CD4-positive, alpha-beta T cell treated with Interleukin-17A for 1 hour (primary cell): Measurements from ENCODE around the gene NUDC.
"Not testable (repeated sequence)": the region's sequence is repeated elsewhere in the genome, so short reads cannot be mapped to it uniquely, and the experiment has no call there.

Experiments used
- DNase-seq: peaks from one replicate; pipeline ENCODE4 v3.0.0-alpha.2; 2020

The NUDC gene

DNA sequence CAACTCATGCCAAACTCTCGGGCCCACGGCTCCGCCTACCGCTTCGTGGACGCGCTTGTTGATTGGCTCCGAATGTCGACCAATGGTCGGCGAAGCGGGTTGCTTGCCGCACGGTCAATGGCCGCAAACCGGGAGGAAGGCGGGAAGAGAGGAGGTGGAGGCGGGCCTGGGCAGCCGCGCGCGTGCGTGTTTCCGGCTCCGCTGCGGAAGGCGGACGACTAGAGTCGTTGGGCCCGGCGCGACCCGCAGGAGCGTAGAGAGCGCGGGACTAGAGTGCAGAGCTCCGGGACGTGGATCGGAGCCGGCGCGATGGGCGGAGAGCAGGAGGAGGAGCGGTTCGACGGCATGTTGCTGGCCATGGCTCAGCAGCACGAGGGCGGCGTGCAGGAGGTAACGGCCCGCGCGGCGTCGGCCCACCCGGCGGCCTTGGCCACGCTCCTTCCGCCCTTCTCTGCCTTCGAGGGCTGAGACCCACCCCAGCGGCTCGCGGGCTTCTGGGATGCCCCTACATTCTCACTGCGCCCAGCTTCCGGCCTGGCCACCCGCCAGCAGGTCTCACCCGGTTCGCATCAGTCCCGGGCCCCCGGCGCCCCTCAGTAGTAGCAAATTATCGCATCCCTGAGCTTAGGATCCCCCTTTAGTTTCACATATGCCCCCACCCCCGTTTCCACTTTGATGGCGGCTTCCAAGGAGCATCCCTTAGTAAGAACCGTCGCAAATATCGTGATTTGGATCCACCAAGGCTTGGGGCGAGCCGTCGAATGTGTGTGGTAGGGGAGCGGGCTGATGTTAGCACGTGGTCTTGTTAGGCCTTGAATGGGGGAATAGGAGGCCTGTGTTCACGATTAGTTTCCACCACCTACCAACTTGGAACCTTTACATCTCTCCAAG lies at the start of gene NUDC:
Gene NUDC (plus strand): TSS at position 204 of the 891 bp plus-strand sequence. CDS start 106 bp downstream, at position 310.
- DNase-seq = peak; percentile 97

DNA sequence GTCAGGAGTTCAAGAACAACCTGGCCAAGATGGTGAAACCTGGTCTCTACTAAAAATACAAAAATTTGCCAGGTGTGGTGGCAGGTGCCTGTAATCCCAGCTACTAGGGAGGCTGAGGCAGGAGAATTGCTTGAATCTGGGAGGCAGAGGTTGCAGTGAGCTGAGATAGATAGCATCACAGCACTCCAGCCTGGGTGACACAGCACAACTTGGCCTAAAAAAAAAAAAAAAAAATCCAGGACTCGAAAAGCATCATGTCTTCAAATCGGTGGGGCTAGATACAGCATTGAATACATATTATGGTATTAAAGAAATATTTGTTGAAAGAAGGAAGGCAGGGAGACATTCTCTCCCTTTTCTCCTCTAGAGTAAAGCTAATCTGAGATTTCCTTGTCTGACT lies 48.4 kb upstream of the NUDC start:
- not testable (repeated sequence) for DNase-seq

DNA sequence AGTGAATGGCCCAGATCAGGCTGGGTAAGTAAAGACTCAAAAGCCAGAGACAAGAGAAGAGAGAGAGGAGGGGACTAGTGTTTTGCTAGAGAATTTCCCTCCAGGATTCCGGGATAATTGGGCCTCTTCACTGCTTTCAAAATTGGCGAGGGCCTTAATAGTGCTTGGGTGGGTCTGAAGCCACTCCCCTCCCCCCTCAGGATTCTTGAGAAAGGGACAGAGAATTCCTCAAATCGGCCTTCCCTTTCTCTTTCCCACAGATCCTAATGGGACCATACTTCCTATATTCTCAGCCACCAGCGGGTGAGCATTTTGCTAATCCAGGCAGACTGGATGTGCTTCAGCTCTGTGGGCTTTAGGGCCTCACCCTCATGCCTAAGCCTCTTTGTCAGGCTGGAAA lies 46.6 kb upstream of the NUDC start:
- DNase-seq = no peak

DNA sequence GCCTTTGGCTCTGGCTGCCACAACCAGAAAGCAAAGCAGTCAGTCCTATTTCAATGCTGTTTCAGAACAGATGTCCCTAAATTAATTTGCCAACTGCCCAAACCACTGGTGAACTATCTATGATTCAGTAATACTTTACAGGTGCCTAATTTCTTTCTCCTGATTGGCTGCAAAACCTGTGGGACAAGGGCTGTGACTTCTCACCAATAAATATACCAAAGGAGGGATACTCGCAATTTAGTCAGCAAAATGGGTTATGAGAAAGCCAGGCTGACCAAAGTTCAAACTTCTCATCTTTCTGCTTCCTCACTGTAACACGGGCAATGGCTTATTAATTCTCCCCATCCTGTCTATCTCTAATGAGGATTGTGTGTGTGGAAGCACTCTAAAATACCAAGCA lies 44.2 kb upstream of the NUDC start:
- no peak for DNase-seq

DNA sequence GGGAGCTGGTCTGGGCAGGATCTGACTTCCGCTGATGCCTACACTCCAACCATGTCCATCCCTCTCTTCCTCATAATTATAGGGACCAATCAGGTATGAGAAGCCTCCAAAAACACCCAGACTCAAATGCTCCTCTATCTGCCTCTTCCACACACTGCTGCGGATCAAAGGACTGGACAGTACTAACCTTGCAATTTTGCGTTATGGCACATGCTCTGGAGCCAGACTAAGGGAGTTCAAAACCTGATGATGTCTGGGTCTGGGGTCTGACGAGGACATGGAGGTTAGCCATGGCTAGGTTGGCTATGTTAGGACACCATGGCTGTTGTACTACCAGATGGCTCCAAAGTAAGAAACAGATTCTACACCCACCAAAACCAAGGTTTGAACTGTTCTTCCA lies 41.8 kb upstream of the NUDC start:
- DNase-seq = no peak

DNA sequence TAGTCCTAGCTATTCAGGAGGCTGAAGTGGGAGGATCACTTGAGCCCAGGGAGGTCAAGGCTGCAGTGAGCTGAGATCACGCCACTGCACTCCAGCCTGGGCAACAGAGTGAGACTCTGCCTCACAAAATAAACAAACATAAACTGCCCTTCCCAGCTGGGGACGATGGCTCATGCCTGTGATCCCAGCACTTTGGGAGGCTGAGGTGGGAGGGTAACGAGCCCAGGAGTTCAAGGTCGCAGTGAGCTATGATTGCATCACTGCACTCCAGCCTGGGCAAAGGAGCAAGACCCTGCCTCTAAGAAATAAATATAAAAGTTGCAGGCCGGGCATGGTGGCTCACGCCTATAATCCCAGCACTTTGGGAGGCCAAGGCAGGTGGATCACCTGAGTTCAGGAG lies 39.9 kb upstream of the NUDC start:
- DNase-seq = not testable (repeated sequence)

DNA sequence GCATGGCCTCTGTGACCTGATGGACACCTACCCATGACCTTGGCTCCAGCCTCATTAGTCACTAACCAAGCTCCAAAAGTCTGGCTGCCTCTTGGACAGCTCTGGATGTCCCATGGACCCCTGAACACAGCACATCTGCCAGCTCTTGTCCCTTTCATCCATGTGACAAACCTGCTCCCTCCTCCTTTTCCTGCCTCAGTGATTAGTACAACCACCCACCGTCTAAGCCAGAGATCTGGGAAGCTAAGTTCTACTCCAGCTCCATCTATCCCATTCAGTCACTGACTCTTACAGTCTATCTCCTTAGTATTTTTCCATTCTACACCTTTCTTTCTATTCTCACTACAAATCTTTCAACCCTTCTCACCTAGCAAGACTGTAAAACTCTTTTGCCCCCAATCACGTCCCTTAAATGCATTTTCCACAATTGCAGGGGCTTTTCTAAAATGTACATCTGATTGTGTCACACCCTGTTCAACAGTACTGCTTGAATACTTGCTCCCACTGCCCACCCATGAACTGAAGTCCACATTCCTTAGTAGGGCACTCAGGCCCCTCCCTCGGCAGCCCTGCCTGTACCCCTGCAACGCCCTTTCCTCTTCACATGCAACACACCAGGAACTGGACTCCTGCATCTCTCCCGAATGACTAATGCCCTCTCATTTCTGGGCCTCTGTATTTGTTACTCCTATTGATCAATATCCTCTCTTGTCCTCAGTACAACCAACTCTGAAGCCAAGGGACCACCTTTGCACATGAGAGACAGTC lies 38.7 kb upstream of the NUDC start:
- DNase-seq = no peak

DNA sequence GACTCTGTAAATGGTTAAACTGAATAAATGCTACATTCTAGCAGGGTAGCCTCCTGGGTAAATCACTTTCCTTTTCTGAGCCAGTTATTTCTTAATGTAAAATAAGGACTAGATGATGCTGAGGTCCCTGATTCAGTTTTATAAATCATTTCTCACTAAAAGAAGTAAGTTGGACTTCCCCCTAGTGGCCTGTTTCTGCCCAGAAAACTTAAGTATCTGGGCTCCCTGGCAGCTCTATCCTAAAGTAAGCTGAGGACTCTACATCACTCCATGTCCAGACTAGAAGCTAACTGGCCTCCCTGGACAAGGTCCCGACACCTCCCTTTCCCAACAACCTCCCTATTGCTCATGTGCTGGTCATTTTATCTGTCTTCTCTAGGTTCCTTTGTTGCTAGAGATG lies 34.4 kb upstream of the NUDC start:
- DNase-seq = peak; percentile 43

DNA sequence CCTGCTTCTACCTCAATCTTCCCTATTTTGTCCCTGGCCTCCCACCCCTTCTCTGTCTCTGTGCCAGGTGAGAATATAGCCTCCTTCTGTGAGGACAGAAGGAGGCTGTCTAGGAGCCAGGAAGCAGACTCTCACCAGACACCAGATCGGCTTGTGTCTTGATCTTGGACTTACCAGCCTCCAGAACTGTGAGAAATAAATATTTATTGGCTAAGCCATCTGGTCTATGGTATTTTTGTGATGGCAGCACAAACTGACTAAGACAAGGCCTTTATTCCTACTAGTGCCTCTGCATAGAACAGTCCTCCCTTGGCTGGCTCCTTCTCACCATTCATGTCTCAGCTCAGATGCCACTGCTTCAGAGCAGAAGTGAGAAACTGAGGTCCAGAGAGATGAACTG lies 33.3 kb upstream of the NUDC start:
- no peak for DNase-seq

DNA sequence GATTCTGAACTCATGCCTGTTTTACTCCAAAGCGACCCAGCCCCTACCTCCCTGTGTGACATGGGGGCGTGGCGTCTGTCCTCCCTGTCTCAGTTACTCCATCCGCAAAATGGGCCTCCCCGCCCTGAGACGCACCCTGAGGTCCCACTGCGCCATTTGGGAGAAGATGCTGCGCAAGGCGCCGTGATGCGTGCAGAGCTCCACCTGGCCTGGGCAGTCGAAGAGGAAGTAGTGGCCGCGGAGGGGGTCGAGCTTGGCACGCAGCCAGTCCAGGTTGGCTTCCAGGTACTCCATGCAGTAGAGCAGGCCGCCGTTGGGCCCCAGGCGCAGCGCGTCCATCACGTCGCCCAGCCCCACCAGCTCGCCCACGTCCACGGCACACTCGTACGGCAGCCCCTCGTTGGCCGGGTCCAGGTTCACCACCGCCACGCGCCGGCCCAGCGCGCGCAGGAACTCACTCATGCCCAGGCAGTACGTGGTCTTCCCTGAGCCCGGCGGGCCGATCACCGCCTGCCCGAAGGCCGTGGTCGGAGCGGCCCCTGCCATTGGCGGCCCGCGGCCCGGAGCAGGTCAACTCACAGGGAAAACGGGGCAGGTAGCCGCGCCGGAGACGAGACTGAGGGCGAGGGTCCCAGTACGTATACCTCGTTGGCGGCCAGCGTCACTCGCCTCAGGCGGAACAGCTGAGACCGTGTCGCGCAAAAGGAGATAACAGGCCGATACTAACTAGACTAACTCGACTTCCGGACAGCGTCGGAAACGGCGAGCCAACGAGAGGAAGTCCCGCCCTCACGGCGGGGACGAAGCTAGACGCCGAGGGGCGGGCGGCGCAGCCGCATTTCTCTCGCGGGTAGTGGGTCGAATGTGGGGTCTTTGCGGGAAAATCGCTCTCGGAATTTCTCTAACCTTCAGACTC lies 31.7 kb upstream of the NUDC start, which contains the start of gene GPN2:
Gene GPN2 (minus strand): TSS at position 733 of the 916 bp plus-strand sequence. CDS start 187 bp downstream, at position 546.
- DNase-seq = peak; percentile 83

DNA sequence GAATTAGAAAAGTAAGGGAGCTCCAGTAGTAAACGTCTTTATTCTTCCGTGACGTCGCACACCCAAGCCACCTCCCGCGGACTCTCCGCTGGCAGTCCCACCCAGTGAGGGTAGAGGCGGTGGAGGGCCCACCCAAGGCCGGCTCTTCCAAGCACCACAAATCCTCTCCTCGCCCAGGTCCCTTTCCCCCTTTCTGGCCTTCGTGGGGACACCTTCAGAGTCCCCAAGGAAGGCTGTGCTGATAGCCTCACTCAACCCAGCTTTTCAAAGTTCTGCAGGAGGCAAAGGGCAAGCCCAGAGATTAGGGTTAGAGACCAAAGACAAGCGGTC lies 31.1 kb upstream of the NUDC start:
- DNase-seq = no peak

DNA sequence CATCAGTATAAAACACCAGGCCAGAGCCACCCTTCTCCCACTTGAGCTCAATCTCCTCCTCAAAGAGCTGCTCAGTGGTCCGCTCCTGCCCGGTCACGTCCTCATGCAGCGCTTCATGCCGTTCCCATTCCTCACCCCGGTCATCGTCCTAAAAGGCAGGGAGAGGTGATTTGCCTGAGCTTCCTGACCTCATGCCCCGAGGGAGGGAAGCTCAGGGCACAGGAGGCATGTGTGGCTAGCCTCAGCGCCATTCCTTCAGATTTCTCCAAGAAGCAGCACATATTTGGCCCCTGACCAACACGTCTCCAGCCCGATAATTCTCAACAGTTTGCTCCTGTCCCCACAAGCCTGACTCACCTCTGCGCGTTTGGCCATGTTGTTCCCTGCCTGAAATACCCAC lies 27.3 kb upstream of the NUDC start:
- no peak for DNase-seq

DNA sequence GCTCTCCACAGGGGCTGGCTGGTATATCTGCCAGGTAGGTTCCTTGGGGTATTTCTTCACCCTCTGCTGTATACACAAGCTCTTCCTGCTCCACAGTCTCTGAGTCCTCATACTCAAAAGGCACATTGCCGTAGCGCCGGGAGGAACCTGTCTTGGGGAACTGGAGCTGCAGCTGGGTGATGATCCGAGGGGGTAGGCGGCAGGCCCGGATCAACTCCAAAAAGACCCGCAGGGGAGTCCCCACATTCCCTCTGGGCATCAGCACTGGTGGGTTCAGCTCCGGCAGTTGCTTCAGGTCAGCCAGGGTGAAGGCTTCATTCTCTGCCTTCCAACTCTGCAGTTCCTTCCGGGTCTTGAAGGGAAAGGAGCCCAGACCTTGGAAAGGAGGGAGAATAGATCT lies 24.2 kb upstream of the NUDC start:
- no peak for DNase-seq

DNA sequence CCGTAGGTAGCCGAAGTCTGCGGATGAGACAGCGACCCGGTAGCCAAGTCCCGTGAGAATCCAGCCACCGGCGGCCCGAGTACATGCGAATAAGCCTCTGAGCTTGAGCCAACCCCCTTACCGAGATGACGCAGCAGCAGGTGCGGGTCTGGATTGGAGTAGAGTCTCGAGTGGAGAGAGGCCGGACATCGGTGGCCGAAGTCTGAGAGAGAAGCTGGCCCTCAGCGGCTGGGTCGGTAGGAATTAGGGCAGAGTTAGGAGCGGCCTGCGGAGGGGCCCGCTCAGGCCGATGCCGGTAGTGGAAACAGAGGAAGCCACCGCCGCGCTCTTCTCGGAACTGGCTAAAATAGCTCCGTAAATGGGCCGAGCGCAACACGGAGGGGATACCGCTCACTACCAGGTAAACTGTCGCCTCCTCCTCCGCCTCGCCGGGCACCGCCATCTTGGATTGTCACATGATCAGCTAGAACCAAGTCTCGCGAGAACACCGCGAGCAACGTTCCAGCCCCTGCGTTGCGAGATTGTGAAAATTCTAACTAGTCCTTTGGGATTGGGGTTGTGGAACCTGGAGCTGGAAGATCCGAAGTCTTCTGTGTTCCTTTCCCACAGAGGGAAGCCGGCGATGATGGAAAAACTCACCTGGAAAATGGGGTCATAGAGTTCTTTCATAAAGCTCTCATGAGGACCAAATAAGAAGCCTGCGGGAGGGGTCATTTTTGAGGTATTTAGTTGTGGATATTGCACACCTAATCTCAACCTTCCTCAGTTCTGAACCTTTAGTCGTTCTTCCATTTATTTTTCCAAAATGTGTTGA lies 21.3 kb upstream of the NUDC start, which contains the start of gene GPATCH3:
Gene GPATCH3 (minus strand): TSS at position 467 of the 814 bp plus-strand sequence. CDS start 25 bp downstream, at position 442.
- DNase-seq = peak; percentile 91

DNA sequence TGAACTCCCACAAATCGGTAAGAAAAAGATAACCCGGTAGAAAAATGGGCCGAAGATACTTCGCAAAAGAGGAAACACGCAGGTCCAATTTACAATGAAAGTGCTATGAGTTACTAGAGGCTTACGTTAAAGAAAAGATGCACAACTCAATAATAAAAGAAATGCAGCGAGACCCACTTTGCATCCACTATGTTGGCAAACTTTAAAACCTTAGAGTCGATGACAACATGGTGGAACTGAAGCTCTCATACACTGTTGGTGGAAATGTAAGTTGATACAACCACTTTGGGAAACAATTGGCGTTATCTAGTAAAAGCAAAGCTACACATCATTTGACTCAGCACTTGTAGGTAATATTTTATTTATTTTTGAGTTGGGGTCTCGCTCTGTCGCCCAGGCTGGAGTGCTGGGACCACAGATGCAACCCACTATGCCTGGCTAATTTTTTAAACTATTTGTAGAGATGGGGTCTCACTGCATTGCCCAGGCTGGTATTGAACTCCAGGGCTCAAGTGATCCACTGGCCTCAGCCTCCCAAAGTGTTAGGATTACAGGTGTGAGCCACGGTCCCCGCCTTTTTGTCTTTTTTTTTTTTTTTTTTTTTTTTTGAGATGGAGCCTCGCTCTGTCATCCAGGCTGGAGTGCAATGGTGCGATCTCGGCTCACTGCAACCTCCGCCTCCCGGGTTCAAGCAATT lies 20.6 kb upstream of the NUDC start:
- DNase-seq = no peak

DNA sequence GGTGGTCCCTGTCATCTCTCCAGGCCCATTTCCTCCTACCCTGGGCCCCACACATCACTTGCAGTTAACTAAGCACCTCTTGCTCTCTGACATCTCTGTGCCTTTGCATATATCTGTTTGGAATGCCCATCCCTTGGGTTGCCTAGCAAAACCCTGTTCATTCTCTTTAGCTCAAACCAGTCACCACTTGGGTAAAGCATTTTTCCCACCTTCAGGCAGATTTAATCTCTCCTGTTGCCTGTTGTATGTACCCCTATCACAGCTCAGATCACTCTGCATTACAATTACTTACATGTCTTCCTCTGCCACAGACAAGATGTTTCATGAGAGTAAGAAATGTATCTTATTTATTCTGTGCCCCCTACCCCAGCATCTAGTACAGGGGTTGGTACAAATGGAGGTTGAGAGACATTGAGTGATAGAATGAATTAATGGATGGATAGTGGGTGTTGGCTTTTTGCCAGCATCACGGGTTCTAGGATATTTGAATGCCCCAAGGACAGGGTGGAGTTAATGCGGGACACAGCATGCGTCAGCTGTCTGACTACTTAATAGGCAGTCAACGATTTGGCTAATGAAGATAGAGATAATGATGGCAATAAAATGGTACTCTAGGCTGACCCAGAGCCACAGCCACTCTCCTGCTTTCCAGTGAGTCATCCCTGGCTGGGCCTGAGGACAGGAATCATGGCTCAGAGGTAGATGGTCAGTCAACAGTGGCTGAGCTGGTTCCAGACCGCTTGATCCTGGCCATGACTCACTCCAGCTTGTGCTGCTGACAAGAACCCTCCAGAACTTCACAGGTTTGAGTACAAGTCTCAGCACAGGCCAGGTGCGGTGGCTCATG lies 14.2 kb upstream of the NUDC start:
- DNase-seq = no peak

DNA sequence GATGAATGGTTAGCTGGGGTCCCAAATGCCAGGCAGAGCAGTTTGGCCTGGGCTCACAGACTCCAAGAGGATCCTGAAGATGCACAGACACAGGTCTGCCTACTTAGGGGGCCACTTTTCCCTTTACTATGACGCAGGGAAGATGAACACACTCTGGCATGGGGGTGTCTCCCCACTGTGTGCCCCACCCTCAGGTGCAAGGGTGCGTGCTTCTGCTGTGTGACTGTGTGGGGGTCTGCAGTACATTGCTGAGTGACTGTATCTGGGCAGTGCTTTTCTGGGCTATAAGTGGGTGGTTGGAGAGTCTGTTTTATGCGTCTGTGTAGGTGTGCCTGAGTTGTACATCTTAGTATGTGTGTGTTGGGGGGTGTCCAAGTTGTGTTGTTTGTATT lies 11.6 kb upstream of the NUDC start:
- no peak for DNase-seq

DNA sequence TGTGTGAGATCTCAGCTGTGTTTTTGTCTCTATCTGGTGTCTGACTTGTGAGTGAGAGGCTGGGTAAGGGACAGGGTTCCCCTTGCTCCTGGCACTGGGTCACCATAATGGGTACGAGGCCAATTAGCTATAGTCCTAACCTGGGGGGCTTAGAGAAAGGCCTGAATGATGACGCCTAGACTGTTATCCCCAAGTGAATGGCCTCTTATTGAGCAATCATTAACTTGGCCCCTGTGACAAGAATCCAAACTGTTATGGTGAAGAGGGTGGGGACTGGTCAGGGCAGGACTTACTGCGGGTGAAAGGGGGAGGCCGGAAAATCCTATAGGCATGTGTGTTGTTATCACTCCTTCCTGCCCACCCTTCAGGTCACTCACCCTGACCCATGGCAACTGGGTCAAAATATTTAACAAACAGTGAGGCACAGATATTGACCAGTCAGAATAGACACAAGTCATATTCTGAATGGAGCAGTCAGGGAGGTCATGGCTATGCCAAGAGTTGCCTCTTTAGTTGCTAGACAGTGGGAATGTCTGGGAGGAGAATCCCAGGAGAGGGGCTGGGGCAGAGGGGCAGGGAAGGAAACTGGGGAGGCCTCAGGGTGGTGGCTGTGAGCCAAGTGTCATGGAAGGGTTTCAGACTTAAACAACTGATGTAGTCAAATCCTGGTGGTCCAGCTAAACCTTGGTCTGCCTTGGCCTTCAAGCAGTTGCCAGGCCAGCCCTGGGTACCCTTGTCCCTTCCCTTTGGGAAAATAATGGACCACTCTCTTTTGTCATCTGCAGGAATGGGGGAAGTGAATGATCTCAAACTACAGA lies 11.0 kb upstream of the NUDC start:
- no peak for DNase-seq

DNA sequence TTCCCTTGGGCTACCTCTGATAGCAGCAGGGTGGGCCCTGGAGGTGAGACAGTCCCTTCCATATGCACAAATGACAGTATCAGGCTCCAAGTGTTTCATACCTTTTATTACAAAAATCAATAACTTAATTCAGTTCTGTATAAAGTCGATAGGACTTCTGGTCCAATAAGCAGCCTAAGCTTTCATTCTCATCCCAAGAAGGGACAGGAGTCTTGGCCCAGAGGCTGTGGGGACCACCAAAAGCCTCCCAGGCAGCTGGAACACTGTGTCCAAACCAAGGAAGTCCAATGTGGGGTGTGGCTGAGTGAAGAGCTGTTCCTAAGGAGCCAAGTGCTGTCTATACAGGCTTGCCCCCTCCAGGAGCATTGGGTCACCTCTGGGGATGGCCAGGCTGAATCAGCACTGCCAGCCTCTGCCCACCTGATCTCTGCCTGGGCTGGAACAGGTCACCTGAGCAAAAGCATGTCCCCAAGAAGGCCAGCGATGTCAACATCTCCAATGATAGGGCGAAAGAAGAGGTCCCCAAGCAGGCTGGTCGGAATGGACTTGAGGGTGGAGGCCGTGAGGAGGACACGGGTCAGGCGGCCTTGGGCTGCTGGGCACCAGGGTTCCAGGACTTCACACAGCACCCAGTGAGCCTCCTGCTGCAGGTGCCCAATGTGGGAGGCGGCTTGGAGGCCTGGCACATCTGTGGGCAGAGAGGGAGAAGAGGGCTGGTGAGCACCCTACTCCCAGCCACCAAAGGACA lies 10.0 kb upstream of the NUDC start:
- DNase-seq = no peak
